HG02571 (cell line): ENCODE measurements around the gene MAP2K6.

Experiments used
- ATAC-seq: cut with Tn5 transposase; IDR thresholded peaks from one replicate; pipeline ENCODE4 v1.9.1; 2021; ENCODE audit warnings: mild to moderate bottlenecking, moderate library complexity; ENCODE audit not compliant: unreplicated experiment

The MAP2K6 gene

DNA sequence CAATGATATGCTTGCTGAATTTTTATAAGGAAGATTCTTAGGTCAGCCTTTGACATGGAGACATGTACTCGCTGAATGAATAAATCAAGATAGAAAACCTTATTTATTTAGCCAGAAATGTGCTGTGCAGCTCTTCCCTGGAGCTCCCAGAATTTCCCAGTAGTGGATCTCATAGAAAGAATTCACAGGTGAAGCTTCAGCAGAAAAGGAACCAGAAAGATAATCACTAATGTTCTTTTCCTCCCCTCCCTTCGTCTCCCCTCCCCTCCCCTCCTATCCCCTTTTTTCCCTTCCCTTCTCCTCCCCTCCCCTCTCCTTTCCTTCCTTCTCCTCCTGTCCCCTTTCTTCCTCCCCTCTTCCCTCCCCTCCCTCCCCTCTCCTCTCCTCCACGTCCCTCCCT lies 158.2 kb downstream of the MAP2K6 start:
- ATAC-seq, result no peak

DNA sequence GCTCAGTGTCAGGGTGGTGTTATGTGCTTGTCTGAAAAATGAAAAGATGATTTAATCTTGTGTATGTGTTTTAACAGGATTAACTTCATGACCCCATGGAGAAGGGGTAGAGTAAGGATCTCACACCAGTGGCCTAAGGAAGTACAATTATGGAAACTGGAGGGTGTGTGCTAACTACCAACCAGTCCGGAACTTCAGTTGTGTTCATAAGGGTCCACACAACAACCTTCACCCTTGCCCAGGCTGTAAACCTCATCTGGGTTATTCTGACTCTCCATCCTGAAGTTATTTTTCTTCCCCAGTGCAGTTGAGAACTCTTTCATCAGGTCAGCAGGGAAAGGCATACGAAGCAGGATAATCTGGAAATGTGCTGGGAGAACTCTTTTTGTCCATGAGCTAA lies 158.9 kb downstream of the MAP2K6 start:
- no peak for ATAC-seq

DNA sequence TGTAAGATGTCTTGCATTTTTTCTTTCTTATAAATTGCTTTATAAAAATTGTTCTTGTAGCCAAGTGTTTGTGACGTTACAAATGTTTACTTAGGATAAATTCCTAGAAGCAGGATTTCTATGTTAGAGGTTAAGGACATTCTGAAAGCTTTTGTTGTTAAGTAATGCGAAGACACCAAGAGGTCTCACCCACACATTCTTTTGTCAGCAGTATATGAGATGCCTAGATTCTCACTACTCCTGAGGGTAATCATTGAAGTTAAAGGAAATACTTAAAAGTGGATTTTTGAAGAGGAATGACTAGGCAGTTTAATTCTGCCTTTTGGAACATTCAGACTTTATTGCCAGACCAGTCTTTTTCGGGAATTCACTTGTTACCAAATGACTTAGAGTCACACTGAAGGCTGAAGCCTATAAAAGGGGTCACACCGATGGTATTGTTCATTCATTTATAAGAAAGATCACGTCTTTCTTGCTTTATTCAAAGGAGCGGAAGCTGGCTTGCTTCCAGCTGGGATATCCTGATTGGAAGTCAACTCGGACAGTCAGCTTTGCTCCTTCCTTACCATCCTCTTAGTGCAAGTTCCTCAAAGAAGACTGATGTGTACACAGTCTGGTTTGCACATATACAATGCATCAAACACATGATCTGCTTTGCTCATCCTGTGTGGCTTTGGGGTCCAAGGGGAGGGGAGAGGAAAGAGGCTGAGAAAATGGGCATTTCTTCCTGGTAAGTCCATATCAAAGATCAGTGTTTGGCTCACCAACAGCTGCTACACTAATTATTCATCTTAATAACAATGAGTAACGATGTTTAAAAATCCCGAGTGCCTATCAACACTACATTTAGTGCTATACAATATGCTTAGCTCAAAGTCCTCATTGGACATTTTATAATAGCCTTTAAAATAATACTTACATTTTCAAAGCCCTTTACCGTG lies 160.0 kb downstream of the MAP2K6 start:
- ATAC-seq, result no peak

DNA sequence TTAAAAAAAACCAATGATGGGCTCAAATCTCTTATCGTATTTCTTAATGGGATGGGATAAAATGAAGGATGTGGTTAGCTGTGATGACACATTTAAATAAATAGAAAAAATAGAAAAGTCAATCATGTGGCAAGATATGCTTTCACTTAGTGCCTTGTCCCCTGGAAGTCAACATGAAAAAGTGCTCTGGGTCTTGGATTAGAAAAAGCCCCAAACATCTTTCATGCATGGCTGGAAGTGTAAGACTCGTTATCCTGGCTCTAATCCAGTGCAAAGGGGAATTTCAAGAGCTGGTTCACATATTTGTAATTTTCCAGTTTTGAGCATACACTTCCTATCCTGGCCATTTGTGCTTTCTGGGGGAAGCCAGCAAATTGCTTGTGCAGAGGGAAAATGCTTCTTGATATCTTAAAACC lies 160.9 kb downstream of the MAP2K6 start:
- no peak for ATAC-seq

DNA sequence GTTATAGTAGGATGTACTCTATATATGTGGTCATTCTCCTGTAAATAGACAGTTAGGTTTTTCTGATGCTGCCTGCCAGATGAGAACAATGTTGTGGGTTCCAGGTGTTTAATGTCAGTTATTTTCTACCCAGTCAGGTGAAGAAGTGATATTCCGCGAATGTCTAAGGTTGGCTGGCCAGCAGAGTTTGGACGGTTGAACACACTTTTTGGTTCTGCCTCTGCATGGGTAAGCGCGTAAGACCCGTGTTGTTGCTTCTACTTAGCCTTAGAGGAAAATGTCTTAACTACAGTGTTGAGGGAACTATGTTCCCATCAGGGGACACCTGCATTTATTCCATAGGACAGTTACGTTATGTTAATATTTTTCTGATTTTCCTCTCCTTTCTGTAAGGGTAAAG lies 162.6 kb downstream of the MAP2K6 start:
- no peak for ATAC-seq

DNA sequence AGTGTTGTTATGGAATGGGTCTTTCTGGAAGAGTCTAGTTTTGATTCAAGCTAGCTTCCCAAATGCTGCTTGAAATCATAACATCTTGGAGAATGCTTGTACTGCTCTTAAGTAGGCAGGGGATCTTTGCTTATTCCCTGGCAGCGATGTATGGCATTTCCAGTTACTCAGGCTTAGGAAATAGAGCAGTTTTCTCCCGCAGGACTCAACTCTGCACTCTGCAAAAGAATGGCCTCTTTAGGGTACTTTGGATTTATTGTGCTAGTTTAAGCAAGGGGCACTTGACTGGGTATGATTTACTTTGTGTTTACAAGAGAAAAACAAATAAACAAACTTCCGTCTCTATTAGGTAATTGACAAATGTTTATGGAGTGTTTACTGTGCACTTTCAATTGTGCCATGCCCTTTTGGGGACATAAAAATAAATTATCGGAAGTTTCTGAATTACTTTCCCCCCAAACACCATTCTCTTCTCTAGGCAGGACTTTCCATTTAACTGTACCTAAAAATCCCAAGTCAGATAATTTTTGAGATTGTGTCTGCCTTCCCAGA lies 164.0 kb downstream of the MAP2K6 start:
- no peak for ATAC-seq

DNA sequence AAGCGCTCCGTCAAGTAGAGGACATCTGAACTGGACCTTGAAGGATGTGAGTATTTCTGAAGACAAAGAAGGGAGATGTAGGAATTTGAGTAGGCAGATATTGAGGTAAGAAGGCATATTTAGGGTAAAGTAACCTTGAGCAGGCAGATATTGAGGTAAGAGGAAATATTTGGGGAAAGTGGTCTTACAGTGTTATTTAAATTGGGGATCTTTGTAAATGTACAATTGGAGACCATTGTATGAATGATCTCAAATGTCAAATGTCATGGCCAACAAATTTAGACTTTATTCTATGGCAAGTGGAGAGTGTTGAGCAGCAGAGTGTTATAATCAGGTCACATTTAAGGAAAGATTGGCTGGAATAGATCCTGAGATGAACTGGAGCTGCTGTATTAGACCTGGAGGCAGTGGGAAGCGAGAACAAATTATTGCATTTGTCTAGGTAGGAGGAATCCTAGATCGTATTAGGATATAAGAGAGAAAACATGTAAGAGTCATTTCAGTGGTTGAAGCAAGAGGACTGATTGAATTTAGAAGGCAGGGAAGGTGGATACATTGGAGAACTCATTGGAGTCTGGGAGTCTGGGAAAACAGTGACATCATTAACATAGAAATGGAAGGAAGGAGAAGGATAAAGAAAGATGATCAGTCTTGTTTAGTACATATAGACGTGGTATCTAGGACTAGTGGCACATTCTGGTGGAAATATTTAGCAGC lies 165.6 kb downstream of the MAP2K6 start:
- ATAC-seq, result no peak

DNA sequence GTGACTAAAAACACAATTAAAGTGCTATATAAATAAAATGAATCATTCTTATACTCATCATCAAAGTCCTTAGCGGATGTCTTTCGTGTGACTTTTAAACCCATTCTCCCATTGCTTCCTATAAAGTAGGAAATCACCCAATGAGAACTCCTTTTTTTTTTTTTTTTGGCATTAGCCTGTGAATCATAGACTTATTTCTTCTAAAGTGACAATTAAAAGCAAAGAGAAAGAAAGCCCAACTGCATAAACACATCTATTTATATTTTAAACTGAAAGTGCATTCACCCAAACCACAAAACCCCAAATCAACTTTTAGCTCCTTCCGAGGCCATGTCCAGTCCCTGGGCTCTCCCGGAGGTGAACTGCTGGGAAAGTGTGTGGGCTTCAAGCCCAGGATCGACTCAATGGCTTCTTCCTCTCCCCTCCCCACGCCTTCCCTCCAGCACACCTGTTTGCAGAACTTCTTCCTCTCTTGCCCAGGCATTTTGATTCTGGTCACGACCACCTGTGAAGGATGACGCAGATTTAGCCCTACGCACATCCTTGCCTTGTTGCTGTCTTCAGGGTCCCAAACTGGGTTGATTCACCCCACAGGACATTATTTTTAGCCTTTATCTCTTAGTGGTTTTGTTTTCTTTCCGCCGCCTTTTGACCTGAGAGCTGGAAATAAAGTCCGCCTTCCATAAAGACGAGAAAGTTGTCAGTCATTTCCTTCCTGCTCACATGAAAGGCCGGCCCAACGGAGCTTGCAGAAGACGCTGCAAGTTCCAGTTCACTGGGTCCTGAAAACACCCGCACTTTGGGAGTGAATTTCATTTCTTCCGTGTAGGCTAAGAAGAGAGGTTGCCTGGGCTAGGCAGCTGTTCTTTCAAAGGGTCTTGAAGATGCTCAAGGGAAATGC lies 166.8 kb downstream of the MAP2K6 start:
- ATAC-seq, result peak; percentile 62

DNA sequence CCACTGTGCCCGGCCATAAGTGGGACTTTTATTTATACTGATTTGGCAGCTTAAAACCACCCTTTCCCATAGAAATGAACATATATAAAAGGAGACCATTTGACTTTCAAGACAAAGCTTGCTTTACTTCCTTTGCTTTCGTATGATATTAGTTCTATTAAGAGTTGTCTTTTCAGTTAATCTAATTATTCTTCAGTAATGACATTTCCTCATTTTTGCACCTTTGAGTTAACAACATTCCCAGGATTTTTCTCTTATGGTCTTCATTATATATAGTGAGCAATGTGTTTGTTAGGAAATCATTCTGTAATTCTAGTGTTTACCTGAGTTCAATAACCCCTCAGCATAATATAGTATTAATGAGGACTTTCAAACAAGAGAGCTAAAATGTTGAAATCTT lies 173.8 kb downstream of the MAP2K6 start:
- ATAC-seq, result no peak

DNA sequence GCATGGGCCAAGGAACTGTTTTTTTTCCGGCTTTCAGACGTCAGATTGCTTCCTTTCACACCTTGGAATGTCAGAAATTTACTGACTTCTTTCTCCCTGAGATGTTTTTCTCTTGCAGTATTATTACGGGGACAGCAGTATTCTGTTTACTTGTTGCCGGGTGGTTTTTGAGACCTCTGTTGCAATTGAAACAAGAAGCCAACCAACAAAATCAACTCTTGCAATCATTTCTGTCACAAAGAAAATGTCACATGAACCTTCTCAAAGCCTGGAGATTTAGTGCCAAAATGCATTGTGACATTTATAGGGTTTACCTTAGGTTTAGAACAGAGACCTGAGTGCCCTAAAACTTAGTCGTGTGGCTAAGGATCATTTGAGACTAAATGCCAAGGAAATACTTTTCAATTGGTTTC lies 174.3 kb downstream of the MAP2K6 start:
- no peak for ATAC-seq

DNA sequence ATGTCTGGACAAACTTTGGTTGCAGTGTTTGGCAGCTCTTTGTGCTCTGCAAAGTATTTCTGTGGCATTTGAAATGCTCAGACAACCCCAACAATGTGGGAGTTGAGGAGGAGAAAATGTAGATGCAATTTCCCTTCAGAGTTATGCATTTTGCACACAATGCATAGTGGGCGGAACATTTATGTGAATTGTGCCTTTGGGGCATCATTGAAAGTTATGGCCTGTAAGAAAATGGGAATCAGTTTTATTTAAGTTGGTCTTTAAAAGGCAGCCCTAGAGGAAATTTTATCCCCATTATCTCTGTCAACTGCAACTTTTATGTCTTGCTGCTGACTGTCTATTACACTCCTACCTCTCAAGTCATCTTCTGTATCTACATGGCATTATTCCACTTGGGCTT lies 176.2 kb downstream of the MAP2K6 start:
- ATAC-seq, result no peak

DNA sequence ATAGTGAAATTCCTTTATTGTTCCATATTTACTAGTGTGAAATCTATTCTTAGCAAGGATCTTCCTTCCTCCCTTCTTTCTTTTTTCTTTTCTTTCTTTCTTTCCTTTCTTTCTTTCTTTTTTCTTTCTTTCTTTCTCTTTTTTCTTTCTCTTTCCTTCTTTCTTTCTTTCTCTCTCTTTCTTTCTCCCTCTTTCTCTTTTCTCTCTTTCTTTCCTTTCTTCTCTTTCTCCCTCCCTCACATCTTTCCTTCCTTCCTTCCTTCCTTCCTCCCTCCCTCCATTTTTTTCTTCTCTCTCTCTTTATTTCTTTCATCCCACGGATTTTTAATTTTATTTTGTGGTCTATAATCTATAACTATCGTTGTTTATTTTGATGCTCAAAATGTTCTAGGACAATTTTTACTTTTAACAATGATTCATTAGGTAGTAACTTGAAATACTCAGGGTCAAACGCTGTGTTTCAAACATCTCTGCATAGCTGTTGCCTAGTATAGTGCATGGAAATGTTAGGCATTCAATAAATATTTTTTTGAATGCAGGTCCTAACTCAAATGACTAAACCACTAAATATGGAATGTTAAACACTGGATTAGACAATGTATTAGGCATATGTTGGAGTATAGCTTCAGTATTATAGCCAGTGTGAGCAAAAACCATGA lies 178.3 kb downstream of the MAP2K6 start:
- ATAC-seq, result no peak

DNA sequence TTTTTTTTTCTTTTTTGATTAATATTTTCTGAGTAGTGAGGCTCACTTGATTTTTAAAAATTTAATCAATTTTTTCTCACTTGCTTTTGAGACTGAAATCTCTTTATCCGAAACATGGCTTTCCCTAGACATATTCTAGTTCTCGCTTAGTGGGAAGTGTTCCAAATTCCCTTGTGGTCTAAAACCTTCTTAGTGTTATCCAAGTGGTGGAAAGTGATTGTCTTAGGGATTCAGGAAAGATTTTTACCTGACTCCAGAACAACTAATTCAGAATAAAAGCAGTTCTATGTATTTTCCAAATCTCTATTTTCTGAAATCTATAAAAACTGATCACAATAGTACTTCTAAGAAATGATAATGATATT lies 178.8 kb downstream of the MAP2K6 start:
- no peak for ATAC-seq

DNA sequence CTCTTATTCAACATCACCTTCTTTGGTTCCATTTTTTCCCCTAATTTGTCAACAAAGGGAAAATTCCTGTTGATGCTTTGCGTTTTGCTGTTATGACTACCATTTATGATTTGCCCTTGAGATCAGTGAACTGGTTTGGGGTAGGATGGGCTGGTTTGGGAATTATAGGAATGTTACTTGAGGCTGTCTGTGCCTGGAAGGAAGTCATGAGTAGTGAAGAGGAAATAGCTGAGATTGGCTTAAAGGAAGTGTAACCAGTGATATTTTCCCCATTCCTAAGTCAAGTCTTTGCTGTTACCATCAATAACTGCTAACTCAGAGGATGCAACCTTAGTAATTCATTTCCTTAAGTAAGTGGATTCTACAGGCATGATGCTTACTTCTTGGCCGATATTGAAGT lies 179.2 kb downstream of the MAP2K6 start:
- no peak for ATAC-seq

DNA sequence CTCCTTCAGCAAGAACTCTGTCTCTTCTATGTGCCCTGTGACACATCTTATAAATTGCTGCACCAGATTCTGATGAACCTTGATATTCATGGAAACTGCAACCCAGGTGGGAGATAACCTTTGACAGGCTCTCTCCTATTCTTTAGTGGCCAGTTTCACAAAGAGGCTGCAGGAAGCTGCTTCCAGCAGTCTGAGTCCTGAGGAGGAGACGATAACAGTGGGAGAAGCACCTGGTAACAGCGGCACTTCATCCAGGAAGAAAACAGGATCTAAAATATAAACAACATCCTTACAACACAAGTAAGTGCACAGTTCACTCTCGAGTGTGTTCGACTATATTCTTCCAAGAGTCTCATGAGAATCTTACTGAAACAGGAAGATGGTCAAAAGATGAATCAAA lies 180.1 kb downstream of the MAP2K6 start:
- no peak for ATAC-seq

DNA sequence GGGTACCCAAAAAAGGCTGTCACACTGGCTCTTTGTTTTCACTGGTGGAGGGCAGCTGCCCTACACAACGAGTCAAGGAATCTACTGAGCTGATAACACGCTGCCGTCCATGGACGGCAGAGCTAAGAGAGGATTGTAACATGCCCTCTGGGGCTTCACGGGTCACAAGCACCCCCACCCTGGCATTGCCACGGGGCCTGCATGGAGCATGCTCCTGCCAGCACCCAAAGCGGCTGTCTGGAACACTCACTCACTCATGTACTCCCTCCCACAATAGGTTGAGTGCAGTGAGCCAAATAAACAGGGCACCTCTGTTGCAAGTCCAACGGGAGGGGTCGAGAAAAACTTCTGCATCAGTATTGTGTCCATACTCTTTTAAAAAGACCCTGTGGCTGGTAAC lies 181.6 kb downstream of the MAP2K6 start:
- no peak for ATAC-seq

DNA sequence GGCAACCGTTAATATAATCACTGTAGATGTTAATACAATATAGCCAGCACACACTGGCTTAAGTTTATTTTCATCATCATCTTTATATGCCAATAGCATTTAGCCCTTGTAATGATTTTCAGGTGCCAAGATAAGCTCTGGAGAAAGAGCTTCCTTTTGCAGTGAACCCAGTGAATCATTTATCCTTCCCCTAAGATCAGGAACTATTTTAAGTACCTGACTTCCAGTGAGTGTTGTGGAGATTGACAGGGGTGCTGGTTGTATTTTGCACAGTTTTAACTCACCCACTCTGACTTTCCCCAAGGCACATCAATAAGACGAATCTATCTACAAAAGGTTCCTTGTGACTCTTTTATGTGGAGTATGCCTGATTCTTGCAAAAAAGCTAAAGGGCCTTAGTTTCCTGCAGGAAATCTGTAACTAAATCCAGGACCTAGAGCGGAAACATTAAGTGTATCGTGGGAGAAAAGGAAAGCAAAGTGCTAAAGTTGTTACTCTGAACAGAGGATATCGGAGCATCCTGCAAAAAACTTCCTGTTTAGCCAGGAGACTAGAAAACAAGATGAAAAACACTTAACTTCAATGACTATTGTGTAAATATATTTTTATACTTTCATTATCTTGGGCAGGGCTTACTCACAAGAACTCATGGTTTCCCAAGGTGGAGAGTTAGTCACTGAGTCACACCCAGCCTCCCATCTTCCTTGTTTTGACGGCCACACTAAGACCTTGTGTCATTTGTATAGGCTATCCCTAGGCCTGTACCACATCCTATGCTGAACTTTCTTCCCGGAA lies 183.6 kb downstream of the MAP2K6 start:
- no peak for ATAC-seq

DNA sequence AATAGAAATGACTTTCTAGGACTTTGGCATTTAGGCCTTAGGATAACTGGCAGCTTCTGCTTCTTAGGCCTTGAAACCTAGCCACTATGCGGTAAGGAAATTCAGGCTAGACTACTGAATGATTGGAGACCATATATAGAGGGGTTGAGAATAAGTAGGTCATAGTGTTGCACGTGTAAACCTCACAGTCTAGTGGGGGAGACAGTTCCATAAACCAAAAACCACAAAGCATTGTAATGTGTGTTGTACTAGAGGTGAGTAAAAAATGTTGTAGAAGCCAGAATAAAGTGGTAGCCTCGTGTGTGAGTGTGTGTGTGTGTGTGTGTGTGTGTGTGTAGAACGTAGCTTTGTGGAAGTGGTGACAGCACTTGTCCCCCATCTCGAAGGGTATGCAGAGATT lies 188.5 kb downstream of the MAP2K6 start:
- no peak for ATAC-seq
